Fibroblast of skin of abdomen (primary cell): ENCODE data around the gene PNPLA1.
"Not testable (repeated sequence)": the region's sequence is repeated elsewhere in the genome, so short reads cannot be mapped to it uniquely, and the experiment has no call there.

Experiments used
- DNase-seq: peaks from one replicate; pipeline ENCODE4 v3.0.0-alpha.2; 2013

The PNPLA1 gene

DNA sequence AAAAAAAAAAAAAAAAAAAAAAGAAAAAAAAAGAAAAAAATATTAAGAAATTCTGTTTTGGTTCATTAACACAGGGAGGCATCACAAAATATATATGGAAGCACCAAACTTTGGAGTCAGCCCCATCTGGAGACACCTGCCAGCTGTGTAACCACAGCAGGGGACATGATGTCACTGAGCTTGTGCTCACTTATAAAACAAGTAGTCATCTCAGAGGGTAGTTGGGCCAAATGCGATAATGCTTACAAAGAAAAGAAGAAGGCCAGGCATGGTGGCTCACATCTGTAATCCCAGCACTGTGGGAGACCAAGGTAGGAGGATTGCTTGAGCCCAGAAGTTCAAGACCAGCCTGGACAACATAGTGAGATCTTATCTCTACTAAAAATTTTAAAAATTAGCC, 68.0 kb downstream of the PNPLA1 start:
- DNase-seq: no peak

DNA sequence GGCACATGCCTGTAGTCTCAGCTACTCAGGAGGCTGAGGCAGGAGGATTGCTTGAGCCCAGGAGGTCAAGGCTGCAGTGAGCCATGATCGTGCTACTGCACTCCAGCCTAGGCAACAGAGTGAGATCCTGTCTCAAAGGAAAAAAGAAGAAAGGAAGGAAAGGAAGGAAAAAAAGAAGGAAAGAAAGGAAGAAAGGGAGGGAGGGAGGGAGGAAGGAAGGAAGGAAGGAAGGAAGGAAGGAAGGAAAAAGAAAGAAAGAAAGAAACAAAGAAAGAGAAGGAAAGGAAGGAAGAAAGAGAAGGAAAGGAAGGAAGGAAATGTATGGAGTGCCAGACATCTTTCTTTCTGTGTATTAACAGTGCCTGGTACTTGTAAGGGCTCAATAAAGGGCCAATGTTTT, 68.4 kb downstream of the PNPLA1 start:
- DNase-seq: not testable (repeated sequence)

DNA sequence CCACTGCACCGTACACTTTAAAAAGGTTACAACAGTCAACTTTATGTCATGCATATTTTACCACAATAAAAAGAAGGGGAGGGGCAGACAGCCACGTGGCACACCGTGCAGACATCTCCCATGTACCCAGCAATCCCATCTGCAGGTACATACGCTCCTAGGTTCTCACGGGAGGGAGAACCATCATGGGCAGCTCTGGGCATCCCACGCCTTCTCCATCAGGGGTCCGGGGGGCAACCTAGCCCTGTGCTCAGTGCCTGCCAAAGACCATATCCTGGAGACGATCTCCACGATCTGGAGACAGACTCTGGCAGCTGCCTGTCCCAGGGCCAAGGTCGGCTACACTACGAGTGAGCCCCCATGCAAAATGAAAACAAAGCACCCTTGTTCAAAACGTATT, 69.3 kb downstream of the PNPLA1 start:
- DNase-seq: no peak

DNA sequence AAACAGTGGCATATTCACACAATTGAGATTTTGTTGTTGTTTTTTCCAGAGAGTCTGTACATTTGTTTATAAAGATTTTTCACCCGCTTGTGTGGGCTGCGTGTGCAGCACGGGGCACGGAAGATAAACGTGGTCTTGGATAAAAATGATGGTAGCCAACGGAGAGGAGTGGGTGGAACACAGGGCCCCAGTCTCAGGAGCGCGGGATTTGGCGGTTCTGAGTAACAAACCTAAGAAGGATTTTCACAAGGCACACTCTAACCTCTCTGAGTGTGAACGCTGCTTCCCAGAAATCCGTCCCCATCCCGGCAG, 70.4 kb downstream of the PNPLA1 start:
- no peak for DNase-seq

DNA sequence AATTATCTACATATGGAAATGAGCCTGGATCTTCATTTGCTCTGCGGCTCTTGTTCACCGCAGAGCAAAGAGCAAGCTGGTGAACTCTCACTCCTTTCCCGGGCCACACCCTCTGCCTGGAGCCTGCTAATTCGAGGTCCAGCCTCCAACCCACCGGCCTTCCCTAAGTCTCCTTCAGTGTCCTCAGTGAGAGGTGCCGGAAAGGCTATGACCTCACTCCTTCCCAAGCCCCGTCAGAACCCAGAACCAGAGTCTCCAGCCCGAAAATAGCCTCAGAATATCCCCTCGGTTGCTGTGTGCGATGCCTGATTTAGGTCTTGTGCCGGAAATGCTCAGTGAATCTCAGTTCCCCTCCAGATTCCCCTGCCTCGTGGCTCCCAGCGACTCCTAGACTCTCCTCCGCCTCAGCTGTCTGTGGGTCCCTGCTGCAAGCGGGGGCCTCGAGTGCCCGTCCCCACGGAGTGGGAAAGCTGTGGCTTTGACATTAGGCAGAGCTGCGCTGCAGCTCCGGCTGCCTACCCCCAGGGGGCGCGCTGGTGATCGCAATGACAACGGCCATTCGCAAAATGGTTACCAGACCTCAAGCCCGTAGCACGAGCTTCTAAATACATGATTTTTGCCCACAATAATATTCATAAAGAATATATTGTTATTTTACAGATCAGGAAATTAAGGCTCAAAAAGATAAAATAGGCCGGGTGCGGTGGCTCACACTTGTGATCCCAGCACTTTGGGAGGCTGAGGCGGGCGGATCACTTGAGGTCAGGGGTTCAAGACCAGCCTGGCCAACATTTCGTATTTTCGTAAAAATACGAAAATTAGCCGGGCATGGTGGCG, 71.0 kb downstream of the PNPLA1 start:
- DNase-seq: peak; percentile 52

DNA sequence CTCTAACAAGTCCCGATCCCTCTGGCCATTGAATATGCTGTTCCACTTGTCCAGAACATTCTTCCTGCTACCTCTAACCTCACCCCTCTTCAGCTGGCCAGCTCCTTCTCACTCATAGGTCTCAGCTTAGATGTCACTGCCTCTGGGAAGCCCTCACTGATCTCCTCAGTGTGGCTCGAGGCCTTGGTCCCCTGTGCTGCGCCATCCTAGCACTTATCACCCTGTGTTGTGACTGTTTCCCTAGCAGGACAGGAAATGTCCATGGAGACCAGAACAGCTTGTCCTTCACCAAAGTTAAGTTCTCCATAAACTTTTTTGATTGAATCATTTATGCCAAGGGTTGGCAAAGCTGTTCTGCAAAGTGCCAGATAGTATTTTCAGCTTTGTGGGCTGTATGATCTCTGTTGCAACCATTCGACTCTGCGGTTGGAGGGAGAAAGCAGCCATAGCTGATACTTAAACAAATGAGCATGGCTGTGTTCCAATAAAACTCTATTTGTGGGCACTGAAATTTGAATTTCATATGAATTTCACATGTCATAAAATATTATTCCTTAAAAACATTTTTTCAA, 73.3 kb downstream of the PNPLA1 start:
- DNase-seq: no peak

DNA sequence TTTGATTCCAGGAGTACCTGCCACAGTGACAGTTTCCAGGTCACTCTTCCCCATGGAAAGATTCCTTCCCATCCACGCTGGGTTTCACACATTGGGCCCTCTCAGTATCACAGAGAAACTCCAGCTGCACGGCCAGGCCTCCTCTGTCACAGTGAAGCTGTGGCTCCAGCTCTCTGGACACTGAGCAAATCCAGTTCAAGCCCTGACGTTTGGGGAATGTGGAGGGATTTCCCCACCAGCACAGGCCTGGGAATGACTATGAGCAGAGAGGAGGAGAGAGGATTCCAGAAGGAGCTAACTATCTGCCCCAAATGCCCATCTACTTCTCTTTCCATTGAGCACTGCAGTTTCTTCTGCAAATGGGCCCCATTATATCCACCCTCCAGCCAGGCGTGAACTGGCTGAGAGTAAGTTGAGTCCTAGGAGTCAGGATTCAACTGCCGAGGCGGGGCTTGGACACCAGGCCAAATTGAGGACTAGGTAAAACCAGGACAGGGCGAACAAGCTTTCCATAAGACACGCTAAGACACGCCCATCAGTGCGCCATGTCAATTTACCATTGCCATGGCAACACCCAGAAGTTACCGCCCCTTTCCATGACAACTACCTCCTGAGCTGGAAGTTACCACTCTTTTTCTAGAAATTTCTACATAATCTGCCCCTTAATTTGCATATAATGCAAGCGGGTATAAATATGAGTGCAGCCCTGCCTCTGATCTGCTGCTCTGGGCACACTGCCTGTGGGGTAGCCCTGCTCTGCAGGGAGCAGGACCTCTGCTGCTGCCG, 76.0 kb downstream of the PNPLA1 start:
- DNase-seq: no peak

DNA sequence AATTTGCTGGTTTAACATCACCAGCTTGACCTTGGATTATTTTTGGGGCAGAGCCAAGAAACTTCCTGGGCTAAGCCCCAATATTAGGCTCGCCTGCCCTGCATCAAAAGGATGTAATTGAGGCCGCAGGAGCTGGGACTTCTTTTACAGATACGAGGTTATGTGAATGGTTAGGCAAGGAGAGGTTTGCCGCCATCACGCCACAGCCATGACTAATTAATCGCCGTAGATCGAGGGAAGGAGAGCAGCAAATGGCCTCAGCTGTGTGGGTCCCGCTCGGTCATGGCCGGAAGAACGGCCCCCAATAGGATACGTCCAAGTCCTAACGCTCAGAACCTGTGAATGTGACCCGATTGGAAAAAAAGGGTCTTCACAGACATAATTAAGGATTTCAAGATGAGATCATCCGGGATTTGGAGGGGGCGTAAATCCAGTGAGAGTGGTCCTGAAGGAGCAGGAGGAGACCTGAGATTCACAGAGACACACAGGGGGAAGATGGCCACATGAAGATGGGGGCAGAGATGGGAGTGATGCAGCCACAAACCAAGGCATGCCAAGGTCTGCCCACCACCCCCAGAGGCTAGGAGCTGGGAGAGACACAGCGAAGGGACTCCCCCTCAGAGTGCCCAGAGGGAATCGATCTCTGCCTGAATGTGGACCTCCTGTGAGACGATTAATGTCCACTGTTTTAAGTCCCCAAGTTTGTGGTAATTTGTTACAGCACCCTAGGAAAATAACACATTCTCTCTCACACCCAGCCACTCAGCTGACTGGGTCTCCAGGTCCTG, 76.8 kb downstream of the PNPLA1 start:
- DNase-seq: no peak

DNA sequence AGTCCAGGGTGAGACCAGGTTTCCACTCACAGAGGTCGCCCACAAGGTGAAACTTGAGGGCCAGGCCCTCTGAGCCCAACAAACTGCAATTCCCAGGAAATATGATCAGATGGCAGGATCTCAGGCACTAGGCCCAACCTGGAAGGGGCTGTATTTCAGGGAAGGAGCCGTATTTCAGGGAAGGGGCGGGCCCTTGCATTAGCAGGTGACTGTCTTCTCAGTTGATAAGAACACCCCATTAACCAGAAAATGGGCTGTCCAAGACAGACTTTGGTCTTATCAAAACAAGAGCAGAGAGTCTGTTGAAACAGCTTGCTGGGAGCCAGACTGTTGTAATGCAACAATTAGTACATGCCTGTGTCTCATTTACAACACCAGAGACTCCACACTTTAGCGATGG, 77.8 kb downstream of the PNPLA1 start:
- DNase-seq: no peak

DNA sequence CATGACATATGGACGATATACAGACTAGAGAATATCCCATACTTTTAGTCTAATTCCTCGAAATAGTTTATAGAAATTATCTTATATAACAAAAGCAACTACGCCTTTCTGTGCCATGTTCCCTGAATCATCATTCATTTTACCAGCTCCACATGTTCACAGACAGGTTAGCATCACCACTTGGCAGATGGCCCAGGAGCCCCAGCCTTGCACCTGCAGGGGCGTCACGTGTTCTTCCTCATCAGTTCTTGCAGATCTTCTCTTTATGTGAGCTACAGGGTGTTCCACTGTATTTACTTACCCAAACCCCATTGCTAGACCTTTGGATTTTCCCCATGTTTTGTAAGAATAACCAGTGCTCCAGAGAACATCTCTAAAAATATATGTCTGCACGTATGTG, 79.4 kb downstream of the PNPLA1 start:
- no peak for DNase-seq

DNA sequence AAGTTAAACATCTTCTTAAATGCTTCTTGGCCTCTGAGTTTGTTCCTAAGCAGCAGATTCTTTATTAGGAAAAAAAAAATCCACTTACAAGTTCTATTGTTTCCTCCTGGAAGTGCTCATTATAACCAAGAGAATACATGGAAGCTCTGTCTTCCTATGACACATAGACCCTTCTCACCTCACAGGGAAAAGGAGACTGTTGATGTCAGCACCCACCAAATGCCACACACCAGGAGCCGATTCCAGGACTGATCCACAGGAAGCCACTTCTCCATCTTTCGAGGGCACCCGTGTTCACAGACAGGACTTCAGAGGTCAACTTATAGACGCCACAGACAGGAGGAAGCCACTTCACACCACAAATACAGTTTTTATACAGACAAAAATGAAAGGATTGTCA, 80.2 kb downstream of the PNPLA1 start:
- no peak for DNase-seq

DNA sequence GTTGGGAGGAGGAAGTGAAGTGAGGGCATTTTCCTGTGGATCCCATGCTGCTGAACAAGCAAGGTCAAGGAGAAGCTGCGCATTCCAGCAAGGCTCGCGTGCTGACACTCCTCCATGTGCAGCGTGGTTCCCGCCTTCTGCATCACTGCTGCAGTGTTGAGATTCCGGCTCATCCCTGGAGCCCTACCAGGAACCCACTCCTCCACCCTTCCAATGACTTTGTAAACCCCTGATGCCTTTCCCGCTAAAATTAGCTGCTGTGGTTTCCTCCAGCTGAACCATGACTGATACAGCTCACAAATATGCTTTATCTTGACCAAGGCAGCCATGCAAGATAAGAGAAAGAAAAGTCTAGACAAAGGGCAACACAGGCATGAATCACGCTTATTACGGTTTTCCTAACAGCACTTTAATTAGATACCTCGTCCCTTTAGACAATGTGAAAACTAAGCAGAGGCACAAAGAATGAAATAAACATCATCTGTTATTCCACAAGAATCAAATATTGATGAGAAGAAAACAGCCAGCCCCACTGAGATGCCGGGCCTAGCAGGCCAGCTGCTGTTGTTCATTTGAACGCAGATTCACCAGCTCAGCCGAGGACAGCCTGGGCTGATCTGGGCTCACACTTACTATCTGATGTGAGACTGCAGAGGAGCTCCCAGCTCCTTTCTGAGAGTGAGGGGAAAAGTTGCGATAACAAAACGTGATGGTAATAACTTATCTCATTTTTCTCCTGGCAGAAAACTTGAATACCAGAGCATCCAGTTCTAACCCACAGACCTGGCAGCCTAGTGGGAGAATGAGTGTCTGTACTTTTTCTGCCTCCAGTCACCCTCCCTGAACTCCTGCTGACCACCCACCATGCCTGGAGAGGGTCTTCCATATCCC, 81.1 kb downstream of the PNPLA1 start:
- peak; percentile 88 for DNase-seq

DNA sequence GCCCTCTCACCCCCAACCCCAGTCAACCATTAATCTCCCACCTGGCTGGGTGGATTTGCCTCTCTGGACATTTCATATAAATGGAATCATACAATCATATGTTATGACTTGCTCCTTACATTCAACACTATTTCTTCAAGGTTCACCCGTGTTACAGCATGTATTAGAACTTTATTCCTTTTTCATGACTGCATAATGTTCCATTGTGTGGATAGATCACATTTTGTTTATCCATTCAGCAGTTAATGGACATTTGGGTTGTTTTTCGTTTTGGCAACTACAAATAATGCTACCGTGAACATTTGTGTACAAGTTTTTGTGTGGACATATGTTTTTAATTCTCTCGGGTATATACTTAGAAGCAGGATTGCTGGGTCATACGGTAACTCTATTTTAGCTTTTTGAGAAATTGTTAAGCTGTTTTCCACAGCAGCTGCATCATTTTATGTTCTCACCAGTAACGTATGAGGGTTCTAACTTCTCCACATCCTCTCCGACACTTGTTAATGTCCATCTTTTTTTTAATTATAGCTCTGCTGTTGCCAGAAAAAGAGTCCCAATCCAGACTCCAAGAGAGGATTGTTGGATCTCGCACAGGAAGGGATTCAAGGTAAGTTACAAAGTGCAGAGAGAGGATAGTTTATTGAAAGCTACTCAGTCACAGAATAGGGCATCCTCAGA, 82.8 kb downstream of the PNPLA1 start:
- DNase-seq: no peak

DNA sequence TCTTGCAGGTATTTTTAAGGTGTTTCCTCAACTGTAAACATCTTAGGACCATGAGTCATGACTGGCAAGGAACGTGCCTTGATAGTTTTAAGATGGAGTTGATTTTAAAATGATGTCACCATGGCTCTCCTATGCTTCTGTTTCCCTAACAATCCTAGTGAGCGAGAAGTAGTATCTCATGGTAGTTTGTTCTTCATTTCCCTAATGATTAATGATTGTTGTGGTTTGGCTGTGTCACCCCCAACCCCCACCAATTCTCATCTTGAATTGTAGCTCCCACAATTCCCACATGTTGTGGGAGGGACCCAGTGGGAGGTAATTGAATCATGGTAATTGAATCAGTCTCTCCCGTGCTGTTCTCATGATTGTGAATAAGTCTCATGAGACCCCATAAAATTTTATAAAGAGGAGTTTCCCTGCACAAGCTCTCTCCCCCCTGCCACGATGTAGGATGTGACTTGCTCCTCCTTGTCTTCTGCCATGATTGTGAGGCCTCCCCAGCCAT, 83.6 kb downstream of the PNPLA1 start:
- peak; percentile 72 for DNase-seq

DNA sequence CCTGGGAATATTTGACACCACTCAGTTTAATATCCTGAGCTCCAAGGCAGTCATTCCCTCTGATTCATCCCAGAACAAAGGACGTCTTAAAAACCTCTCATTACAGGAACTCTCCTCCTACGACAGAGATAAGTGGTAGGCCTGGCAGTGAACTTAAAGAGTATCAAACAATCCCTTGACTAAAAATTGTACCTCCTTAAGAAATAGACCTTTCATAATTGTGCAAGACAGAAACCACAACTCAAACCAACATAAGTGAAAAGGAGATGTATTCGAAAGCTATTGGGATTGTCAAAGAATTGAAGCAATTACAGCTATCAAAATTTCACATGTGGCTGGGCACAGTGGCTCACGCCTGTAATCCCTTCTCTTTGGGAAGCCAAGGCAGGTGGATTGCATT, 86.0 kb downstream of the PNPLA1 start:
- DNase-seq: no peak

DNA sequence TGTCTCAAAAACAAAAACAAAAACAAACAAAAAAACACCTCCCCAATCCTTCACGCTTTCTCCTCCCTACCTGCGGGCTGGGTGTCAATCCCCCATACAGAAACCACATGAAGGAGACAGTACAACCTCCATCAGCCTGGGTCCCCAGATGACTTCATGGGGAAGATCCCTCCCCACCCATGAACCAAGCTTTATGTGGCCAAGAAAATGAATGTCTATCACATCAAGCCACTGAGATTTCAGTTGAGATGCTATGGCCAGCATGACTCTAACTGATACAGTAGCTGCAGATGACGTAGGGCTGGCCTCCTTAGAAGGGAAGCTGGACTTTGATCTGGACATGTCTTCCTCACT, 88.0 kb downstream of the PNPLA1 start:
- DNase-seq: no peak
